Hypothalamus (tissue), 51 donors: ENCODE data around the gene RARB.
A peak's percentile ranks its signal among the peaks of the same experiment; 100 is the strongest.

Experiments used
- DNase-seq, 51 donors: peaks; one replicate each; lab custom pipeline; 2025; lab: John Stamatoyannopoulos, UW

RARB gene

DNA sequence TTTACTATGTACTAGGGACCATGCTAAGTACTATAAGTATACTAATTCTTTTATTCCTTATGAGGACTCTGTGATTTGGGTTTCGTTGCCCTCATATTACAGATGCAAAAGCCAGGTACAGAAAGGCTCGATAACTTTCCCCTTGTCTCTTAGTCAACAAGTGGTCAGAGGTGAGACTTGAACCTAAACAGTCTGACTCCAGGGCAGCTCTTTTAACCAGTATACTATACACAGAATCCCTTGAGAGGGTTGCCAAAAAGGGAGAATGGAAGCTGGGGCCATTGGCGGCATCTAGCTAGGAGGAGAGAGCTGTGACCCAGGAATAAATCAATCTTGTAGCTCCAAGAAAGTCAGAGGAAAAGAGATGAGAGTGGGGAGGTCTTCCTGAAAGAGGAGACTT is 144.3 kb downstream of the RARB start:
- DNase-seq = no peak

DNA sequence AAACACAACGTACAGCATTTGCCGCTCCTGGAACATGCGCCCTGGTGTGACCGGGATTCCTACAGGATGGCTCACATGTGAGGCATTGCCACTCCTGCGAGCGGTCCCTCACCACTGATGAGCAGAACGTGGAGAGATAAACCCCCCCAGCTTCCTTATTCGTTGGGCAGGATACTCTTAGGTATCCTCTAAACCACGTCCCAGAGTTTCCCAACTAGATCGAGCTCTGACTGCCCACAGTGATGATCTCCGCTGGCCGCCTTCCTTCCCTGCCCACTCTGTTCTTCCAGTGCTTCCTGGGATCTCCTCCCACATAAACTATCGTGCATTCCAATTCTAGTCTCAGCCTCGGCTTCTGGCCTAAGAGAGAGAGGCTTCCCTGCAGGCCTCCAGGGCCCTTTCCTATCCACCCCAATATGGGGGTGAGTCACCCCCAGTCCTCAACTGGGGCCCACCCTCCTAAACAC is 144.9 kb downstream of the RARB start:
- DNase-seq = peak in 1 of 51 donors; percentile 39

DNA sequence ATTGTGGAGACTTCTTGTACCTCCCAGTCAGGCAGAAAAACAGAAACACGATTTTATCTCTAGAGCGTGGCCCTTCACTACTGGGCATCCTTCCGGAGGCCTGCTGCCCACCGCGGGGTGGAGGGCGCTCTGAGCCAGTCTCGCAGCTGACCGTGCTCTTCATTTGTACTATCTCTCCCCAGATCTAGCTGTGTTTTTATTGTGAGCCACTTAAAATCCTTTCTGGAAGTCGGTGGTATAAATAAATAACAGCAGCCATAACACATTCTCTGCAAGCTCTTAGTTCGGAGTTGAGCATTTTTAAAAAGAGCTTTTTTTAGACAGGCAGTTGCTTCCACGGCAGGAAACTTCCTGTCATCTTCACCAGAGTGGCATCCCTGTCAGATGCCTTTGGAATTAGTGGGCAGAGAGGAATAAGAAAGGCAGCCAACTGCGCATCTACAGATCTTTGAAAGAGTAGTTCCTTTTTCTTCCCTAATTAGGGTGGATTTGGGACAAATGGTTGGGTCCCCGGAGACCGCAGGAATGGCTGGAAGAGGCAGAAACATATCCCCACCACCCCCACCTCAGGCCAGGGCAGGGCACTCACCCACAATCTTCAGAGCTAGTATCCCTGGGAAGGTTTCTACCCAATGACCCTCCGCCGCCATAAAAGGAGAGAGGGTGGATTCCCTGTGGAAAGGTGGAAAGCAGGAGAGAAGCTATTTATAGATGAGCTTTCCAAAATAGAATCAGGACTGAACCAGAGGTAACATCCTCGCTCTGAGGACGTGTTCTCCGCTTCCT is 145.5 kb downstream of the RARB start:
- DNase-seq = no peak

DNA sequence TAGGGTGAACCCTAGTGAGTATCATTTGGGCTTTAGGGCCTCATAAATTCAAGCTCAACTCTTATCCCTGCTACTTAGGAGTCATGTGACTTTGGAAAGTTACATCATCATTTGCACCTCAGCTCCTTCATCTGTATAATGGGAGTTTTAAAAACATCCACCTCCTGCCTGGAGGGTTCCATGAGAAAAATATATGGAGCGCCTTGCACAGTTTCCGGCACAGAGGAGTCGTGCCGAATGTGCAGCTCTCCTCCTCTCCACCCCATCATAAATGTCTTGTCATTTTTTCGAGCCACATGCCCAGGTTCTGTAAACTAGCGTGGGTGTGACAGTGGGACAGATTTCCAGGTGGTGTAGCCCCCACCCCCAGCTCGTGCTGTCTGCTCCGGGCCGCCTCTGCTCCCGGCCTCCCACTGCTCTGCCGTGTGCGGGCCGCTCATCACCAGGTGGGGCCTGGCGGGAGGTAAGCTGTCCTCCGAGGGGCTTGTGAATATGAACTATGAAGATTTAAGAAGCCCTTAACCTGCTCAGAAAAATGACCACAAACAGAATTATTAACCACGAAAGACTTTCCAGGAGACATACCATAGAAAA is 146.2 kb downstream of the RARB start:
- no peak for DNase-seq

DNA sequence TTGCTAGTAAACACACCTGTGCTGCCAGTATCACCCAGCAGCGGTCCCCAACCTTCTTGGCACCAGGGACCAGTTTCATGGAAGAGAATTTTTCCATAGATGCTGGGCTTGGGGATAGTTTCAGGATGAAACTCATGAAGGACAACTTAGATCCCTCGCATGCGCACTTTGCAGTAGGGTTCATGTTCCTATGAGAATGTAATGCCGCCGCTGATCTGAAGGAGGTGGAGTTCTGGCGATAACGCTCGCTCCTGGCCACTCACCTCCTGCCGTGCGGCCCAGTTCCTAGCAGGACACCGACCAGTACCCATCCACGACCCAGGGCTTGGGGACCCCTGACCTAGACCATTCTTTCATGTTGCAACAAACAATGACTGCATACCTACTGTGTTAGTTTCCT is 146.9 kb downstream of the RARB start:
- DNase-seq = no peak

DNA sequence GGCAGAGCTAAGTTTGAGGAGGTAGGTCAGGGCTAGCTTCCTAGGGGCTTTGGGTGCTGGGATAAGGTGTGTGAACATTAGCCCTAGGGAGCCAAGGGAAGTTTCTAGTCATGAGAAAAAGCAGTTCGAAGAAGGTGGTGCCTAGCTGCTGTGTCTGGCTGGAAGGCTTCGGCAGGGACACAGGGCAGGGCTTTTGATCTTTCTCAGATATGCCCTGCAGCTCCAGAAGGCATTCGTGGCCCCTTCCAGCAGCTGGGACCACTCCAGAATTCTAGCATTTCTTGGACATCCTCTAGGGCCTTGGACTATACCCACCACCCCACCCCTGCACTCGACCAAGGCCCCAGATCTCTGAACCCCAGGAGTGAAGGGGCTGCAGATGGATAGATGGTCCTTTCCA is 148.1 kb downstream of the RARB start:
- no peak for DNase-seq

DNA sequence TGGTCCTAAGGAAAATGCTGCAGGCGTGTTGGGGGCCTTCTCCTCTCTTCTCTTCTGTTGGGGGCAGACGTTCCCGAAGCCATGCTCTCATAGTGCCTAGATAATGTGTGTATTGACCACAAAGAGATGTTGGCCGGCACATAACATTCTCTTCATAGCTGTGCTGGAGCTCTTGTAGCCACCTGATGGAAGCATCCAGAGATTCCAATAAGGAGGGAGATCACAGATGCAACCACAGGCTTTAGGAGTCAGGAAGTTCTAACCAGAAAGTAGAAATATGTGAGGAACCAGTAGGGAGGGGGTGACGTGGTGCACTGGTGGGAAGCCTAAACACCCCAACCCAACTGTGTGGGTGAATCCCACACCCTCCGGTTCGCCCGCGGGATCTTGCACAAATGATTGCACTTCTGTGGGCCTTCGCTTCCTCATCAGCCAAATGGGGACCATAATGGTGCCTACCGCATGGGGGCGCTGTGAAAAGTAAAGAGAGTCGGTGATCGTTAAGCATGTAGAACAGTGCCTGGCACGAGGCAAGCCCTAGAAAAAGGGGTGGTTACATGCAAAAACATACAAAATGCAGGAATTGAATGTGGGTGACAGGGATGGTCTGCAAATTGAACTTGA is 148.9 kb downstream of the RARB start:
- no peak for DNase-seq

DNA sequence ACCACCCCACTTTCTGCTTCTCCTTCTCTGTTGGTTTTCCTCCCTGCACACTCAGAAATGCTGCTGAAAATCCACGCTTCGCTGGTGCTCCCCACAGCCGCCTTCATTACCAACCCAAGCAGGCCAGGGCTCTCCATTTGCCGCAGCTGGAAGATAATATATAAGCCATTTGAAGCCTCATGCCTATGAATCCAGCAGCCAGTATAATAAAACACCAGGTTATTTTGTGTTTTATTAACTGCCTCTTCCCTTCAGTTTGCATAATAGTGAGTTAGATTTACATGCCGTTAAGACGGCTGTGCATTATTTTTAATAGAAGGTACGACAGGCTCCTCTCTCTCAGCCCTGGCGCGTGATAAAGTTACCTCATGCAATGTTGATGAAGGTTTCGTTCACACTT is 150.0 kb downstream of the RARB start:
- DNase-seq = no peak

DNA sequence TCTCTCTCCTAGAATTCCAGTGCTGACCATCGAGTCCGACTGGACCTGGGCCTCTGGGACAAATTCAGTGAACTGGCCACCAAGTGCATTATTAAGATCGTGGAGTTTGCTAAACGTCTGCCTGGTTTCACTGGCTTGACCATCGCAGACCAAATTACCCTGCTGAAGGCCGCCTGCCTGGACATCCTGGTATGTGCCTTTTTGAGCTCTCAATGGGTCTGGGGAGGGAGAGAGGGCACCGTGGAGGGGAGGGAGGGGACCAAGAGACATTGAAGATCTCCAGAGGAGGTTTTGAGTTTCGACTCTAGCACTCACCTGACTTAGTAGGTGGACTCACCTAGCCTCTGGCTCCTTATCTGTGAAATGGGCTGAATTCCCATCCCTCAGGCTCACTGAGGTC is 152.5 kb downstream of the RARB start:
- DNase-seq = no peak

DNA sequence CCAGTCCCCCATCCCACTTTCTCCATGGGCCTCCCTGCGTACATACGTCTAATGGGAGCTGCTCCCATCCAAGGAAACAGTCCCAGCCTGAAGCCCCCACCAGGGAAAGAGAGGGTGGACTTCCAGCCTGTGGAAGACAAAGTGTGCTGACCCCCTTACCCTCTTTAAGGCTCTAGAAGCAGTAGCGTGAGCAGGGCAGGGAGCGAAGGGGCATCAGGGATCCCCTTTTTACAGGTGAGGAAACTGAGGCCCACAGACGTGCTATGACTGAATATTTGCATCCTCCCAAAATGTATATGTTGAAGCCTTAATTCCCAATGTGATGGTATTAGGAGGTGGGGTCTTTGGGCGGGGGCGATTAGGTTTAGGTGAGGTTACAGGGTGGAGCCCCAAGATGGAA is 153.3 kb downstream of the RARB start:
- no peak for DNase-seq

DNA sequence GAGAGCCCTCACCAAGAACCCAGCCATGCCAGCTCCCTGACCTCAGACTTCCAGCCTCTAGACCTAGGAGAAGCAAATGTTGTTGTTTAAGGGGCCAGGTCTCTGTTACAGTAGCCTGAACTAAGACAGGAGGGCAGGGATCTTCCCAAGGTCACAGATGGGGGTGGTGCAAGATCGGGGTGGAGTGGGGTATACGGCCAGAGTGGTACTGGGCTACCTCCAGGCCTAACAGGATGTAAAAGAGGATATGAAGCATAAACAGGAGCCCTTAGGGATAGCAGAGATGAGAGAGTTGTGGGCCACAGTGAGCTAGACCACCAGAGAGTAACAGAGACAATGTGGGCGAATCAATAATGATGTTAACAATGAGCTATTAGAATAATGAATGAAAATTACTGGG is 153.8 kb downstream of the RARB start:
- no peak for DNase-seq

DNA sequence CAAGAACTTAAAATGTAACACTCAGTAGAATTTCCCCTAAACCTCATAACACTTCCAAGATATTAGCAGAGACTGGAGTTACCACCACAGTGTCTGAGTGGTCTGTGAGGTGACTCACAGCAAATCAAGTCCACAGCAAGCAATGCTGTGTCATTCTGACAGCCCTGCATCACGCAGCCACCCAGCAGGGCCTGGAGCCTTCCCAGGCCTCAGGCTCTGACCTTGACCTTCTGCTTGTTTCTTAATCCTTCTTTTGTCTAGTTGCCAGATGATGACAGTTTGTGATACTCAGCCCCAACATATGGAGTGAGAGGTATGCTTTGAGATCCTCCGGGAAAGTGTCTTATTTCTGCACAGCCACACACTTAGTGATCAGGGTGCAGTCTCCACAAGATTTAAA is 154.2 kb downstream of the RARB start:
- DNase-seq = no peak

DNA sequence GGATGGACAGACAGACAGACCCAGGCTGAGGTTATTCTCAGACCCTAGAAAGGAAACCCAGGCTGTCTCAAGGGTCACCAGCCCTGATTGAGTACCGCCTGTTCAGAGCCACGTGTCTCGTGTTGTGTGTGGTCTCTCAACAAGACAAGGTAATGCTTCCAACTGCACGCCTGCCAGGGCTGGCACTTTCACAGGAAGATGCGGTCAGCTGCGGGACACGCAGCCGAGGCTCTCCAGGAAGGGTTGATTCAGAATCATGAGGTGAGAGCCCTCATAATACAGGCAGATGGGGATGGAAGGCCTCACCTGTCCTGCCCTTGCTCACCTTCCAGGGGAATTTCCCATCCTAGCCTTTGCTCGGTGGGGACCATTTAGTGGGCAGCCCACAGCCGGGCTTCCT is 155.3 kb downstream of the RARB start:
- DNase-seq = no peak

DNA sequence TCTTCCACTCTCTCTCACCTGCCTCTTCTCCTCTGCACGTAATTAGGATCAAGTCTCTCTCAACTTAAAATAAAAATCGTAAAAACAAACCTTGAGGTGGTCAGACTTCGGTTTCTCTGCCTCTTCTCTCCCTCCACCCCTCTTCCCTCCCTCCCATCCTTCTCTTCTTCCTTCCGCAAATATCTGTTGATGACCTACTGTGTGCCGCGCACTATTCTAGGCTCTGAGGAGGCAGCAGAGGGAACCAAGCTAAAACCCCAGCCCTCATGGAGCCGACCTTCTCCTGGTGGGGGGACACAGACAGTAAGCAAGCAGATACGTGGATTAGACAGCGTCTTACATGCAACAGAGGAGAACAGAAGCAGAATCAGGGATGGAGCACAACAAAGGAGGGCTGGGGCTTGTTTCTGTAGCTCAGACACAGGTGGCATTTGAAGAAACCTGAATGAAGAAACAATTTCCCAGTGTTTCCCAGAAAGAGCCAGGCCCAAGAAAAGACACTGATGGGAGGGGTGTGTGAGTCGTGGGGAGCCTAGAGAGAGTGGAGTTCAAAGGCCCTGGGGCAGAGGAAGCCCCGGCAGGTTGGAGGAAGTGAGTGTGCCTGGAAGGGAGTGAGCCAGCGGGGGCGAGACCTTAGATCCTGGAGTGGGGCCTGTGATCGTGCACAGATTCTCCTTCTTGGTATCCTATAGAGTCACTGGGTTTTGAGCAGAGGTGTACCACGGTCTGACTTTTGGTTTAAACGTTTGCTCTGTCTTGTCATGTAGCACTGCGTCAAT is 156.1 kb downstream of the RARB start:
- DNase-seq = no peak

DNA sequence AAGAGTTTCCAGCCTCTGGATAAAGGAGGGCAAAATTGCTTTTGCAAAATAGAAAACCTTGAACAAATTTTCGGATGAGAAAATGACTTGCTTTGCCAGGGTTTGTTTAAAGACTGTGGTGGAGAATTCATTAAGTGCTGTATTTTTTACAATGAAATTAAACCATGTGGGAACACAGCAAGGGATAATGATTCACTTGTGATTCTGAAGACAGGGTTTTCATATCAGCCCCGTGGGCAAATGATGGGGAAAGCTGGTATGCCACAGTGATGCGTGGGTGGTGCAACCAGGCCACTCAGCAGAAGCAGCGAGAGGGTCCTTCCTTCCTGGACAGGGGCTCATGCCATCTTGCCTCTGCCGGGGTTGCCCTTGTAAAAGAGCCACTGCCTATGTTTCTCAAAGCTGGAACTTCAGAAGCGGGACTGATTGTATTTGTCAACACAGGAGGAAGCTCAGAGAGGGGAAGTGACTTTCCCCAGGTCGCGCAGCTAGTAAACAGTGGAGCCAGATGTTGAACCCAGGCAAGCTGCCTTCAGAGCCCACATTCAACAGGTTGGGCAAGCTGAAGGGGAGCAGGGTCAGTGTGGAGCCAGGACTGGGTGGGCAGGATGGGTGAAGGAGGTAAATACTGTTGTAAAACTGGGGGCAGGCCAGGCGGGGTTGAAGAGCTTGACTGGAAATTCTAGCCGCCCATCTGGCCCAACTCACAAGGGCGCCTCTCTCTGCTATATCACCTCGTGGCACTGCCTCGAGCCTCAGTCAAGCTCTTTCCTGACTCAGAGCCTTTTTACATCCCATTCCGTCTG is 157.5 kb downstream of the RARB start:
- peak in 1 of 51 donors; percentile 17 for DNase-seq

DNA sequence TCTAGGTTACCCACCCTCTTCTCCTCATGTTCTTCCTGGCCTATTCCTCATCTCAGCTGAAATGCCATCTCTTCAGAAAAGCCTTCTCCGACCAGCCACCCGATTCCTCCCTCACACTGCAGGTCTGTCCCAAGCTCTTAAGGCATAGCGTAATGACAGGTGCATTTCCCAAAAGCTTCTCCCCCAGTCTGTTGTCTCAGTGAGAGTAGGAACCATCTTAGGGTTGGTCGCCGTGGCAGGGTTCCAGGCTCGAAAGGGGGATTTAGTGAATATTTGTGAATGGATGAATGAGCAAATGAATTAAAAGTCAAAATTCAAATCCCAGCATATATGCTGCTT is 158.1 kb downstream of the RARB start:
- DNase-seq = no peak

DNA sequence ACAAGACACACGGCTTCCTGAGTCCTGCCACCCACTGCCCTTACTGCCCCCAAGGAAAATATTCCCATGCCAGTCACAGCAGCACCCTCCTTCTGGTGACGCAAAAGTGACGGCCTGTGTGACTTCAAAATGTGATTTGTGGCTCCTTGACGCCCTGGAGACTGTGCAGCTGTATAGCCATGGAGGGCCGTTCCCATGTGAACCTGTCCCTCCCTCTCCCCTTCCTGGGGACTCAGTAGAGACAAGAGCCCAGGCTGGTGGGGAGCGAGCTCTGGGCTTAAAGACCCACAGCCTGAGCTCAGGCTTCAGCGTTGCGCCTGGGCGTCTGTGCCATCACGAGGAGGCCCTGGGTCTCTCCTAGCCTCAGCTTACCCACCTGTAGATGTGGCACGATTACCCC is 158.5 kb downstream of the RARB start:
- no peak for DNase-seq

DNA sequence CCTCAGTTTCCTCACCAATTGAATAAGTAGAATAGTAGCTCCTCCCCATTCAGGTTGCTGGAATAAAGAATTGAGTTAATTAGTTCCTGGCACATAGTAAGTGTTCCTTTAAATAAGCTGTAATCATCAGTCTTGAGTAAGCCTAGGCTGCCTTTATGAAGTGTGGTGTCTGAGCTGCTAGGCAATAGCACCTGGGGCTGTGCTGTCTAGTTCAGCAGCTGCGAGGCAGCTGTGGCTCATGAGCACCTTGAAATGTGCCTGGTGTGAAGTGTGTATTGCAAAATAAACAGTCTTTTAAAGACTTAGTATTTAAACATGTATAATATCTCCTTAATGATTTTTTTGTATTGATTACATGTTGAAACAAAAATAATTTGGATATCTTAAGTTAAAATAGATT is 159.0 kb downstream of the RARB start:
- DNase-seq = no peak

DNA sequence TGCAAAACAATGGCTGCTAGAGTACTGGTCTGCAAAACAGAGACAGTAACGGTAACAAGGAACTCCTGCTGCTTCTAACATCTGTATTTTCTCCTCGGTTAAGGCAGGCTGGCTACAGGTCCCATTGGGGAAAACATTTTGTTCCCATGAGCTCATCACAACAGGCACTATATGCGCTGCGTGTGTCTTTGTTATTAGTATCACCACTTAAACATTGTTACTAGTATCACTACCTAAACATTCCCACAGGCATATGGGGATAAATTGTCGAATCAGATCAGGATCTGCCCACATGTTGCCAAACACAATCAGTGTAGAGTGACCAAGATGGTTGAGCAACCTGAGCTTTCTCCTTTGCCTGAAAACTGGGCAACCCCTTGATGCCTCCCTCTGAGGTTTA is 159.5 kb downstream of the RARB start:
- DNase-seq = no peak

DNA sequence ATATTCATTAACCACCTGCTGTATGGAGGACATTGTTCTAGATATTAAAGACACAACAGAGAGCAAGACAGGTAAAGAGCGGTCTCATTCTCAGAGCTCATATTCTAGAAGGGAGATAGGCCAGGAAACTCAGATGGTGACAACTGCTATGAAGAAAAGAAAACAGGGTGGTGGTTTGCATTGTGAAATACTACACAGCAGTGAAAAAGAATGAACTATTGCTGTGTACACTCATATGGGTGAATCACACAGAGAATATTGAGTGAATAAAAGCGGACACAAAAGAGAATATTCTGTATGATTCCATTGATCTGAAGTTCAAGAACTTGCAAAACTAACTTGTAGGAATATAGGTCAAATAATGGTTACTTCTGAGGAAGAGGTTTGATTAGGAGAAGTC is 159.9 kb downstream of the RARB start:
- DNase-seq = no peak
